ENCODE results near the gene CD6.

GRCh38 chr11:60937811-60938210 is 33.7 kb upstream of the CD6 start:
- TF ChIP-seq CTCF (IDR thresholded peaks at IDR 0.05 in 2 of 3, conservative IDR thresholded peaks at IDR 0.05 in 1 of 3; ENCODE audit: control insufficient read depth in 2 of 3, extremely low read depth in 1 of 3, insufficient read depth in 1 of 3, low read depth in 3 of 3, low read length in 3 of 3) (no peak), USF1 (IDR thresholded peaks at IDR 0.05; ENCODE audit: borderline replicate concordance, extremely low read length, insufficient read depth, low read depth, low read length) (no peak), TBL1XR1 (IDR thresholded peaks at IDR 0.05; ENCODE audit: low read depth, low read length) (no peak), SMC3 (IDR thresholded peaks at IDR 0.05; ENCODE audit: borderline replicate concordance, low read length) (no peak), ASH2L (IDR thresholded peaks at IDR 0.05; ENCODE audit: borderline replicate concordance, low read depth) (no peak), SMAD1 (IDR thresholded peaks at IDR 0.05; ENCODE audit: low read depth, partially characterized antibody) (no peak), CREB1 (IDR thresholded peaks at IDR 0.05; ENCODE audit: low read depth) (no peak), TAF1 (IDR thresholded peaks at IDR 0.05; ENCODE audit: borderline replicate concordance, low read depth, low read length) (no peak)
